ENCODE results near the gene RHEX. TPM values are rescaled to one million over a fixed set of nuclear protein-coding genes. Genes with fewer than 3 reads are reported as not detected.

RHEX gene
- total and polyA plus RNA-seq, 2 of the 13 experiments (the other 11 are each of a cell fraction or from before 2014, with no cell fraction given) = 1.4 to 2.7 TPM

DNA sequence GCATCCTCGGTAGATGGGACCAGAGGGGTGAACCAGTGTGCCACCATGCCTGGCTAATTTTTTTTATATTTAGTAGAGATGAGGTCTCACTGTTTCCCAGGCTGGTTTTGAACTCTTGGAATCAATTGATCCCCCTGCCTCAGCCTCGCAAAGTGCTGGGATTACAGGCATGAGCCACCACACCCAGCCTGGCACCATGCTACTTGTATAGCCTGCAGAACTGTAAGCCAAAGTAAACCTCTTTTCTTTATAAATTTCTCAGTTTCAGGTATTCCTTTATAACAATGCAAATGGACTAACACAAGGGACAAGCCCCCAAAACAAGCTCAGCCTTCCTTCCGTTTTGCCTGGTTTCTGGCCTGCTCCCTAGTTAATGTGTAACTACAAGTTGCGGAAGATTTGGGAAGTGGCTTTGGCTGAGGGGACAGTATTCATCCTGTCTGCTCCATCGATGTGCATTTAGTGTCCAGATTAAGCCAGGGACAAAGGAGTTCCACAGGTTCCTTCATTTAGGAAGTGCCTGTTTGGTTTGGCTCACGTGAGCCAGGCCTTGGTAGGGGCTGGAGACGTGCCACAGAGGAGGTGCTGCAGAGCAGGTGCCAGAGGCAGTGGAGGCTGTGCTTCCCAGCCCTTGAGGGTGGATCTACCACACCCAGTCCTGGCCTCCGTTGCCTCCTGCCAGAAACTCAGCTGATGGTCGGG is 59.8 kb downstream of the RHEX start (continued):
- TF ChIP-seq, protein P1, sequence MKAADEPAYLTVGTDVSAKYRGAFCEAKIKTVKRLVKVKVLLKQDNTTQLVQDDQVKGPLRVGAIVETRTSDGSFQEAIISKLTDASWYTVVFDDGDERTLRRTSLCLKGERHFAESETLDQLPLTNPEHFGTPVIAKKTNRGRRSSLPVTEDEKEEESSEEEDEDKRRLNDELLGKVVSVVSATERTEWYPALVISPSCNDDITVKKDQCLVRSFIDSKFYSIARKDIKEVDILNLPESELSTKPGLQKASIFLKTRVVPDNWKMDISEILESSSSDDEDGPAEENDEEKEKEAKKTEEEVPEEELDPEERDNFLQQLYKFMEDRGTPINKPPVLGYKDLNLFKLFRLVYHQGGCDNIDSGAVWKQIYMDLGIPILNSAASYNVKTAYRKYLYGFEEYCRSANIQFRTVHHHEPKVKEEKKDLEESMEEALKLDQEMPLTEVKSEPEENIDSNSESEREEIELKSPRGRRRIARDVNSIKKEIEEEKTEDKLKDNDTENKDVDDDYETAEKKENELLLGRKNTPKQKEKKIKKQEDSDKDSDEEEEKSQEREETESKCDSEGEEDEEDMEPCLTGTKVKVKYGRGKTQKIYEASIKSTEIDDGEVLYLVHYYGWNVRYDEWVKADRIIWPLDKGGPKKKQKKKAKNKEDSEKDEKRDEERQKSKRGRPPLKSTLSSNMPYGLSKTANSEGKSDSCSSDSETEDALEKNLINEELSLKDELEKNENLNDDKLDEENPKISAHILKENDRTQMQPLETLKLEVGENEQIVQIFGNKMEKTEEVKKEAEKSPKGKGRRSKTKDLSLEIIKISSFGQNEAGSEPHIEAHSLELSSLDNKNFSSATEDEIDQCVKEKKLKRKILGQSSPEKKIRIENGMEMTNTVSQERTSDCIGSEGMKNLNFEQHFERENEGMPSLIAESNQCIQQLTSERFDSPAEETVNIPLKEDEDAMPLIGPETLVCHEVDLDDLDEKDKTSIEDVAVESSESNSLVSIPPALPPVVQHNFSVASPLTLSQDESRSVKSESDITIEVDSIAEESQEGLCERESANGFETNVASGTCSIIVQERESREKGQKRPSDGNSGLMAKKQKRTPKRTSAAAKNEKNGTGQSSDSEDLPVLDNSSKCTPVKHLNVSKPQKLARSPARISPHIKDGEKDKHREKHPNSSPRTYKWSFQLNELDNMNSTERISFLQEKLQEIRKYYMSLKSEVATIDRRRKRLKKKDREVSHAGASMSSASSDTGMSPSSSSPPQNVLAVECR (CRISPR knock-in tag; IDR thresholded peaks at IDR 0.05; ENCODE audit: borderline replicate concordance) = peak; percentile 36; the same call in 1 of the 2 replicates
- TF ChIP-seq ZNF367 (CRISPR knock-in tag; IDR thresholded peaks at IDR 0.05; ENCODE audit: borderline replicate concordance) = no peak
- peak; percentile 50 for TF ChIP-seq ZNF770 (CRISPR knock-in tag; IDR thresholded peaks at IDR 0.05)
- TF ChIP-seq ZNF225 (CRISPR knock-in tag; IDR thresholded peaks at IDR 0.05) = no peak
- TF ChIP-seq TCF7 (IDR thresholded peaks at IDR 0.05; ENCODE audit: low read depth) = no peak
- peak; percentile 55; the same call in 1 of the 2 replicates for TF ChIP-seq POLR2AphosphoS5 (IDR thresholded peaks at IDR 0.05; ENCODE audit: low read depth, low read length)
- 0 out of 2 replicates have a peak, but pooled peaks have one; percentile 29 for TF ChIP-seq ZNF605 (CRISPR knock-in tag; IDR thresholded peaks at IDR 0.05)
- no peak for TF ChIP-seq CC2D1A (CRISPR knock-in tag; IDR thresholded peaks at IDR 0.05)
- no peak for TF ChIP-seq YEATS2 (CRISPR knock-in tag; IDR thresholded peaks at IDR 0.05; ENCODE audit: borderline replicate concordance)
- 0 out of 2 replicates have a peak, but pooled peaks have one; percentile 38 for TF ChIP-seq GATAD2A (CRISPR knock-in tag; IDR thresholded peaks at IDR 0.05)
- TF ChIP-seq CAMTA2 (CRISPR knock-in tag; IDR thresholded peaks at IDR 0.05; ENCODE audit: borderline replicate concordance) = no peak
- 0 out of 2 replicates have a peak, but pooled peaks have one; percentile 20 for TF ChIP-seq SP2 (CRISPR knock-in tag; IDR thresholded peaks at IDR 0.05)
- no peak for TF ChIP-seq ZNF180 (CRISPR knock-in tag; IDR thresholded peaks at IDR 0.05; ENCODE audit: borderline replicate concordance, low read depth)
- 0 out of 2 replicates have a peak, but pooled peaks have one; percentile 46 for TF ChIP-seq ERF (CRISPR knock-in tag; IDR thresholded peaks at IDR 0.05)
- no peak for TF ChIP-seq GABPA (IDR thresholded peaks at IDR 0.05; ENCODE audit: low read depth, low read length)
- peak; percentile 25; the same call in 1 of the 2 replicates for TF ChIP-seq GABPA (CRISPR knock-in tag; IDR thresholded peaks at IDR 0.05; ENCODE audit: low read depth)
- peak; percentile 31; the same call in 1 of the 2 replicates for TF ChIP-seq ZNF441 (CRISPR knock-in tag; IDR thresholded peaks at IDR 0.05; ENCODE audit: borderline replicate concordance)
- no peak for TF ChIP-seq RFX1 (IDR thresholded peaks at IDR 0.05)
- no peak for TF ChIP-seq SOX13 (IDR thresholded peaks at IDR 0.05)
- 0 out of 4 replicates have a peak, but pooled peaks of 1 of the 2 experiments have one; percentile 29 for TF ChIP-seq SOX13 (CRISPR knock-in tag; conservative IDR thresholded peaks at IDR 0.05 in 1 of 2, IDR thresholded peaks at IDR 0.05 in 1 of 2)
- peak; percentile 56 for TF ChIP-seq CEBPG (CRISPR knock-in tag; IDR thresholded peaks at IDR 0.05)
- no peak for TF ChIP-seq NFE2L2 (IDR thresholded peaks at IDR 0.05; ENCODE audit: low read length)
- peak; percentile 30; the same call in 1 of the 2 replicates for TF ChIP-seq ZNF547 (CRISPR knock-in tag; IDR thresholded peaks at IDR 0.05)
- TF ChIP-seq MYC (CRISPR knock-in tag; IDR thresholded peaks at IDR 0.05; ENCODE audit: borderline replicate concordance) = peak; percentile 51; the same call in 1 of the 2 replicates

Data from HepG2 (cell line).